ENCODE measurements around the gene ULK2.
"Not testable (repeated sequence)": the region's sequence is repeated elsewhere in the genome, so short reads cannot be mapped to it uniquely, and the experiment has no call there.

The ULK2 gene

GRCh38 chr17:19867329-19868078 is at the start of gene ULK2:
ULK2 (minus strand) TSS chr17:19867936; CDS start chr17:19867417, 519 bp downstream.
- DNase-seq: peak; percentile 52

- no peak for DNase-seq
Measured at GRCh38 chr17:19915245-19915978, 47.7 kb upstream of the ULK2 start.

- no peak for DNase-seq
Measured at GRCh38 chr17:19911033-19911432, 43.3 kb upstream of the ULK2 start.

- DNase-seq: no peak
Measured at GRCh38 chr17:19909139-19909538, 41.4 kb upstream of the ULK2 start.

GRCh38 chr17:19905502-19905901 is 37.8 kb upstream of the ULK2 start:
- no peak for DNase-seq

- DNase-seq: no peak
Measured at GRCh38 chr17:19904924-19905323, 37.2 kb upstream of the ULK2 start.

- DNase-seq: no peak
Measured at GRCh38 chr17:19904412-19904811, 36.7 kb upstream of the ULK2 start.

- no peak for DNase-seq
Measured at GRCh38 chr17:19900809-19901208, 33.1 kb upstream of the ULK2 start.

- no peak for DNase-seq
Measured at GRCh38 chr17:19897903-19898302, 30.2 kb upstream of the ULK2 start.

- no peak for DNase-seq
Measured at GRCh38 chr17:19897090-19897837, 29.5 kb upstream of the ULK2 start.

- no peak for DNase-seq
Measured at GRCh38 chr17:19896679-19897078, 28.9 kb upstream of the ULK2 start.

GRCh38 chr17:19890554-19890953 is 22.8 kb upstream of the ULK2 start:
- DNase-seq: not testable (repeated sequence)

GRCh38 chr17:19890001-19890400 is 22.3 kb upstream of the ULK2 start:
- not testable (repeated sequence) for DNase-seq

GRCh38 chr17:19886116-19886515 is 18.4 kb upstream of the ULK2 start:
- no peak for DNase-seq

- no peak for DNase-seq
Measured at GRCh38 chr17:19883537-19884215, 15.9 kb upstream of the ULK2 start.

GRCh38 chr17:19880393-19880792 is 12.7 kb upstream of the ULK2 start:
- DNase-seq: no peak

GRCh38 chr17:19877364-19877945 is 9.7 kb upstream of the ULK2 start:
- no peak for DNase-seq

- peak; percentile 9 for DNase-seq
Measured at GRCh38 chr17:19876529-19877161, 8.9 kb upstream of the ULK2 start.

- DNase-seq: no peak
Measured at GRCh38 chr17:19874256-19874655, 6.5 kb upstream of the ULK2 start.

- DNase-seq: no peak
Measured at GRCh38 chr17:19873346-19873745, 5.6 kb upstream of the ULK2 start.

- no peak for DNase-seq
Measured at GRCh38 chr17:19868079-19868395, 301 bp upstream of the ULK2 start.

- peak; percentile 48 for DNase-seq
Measured at GRCh38 chr17:19867079-19867328, 732 bp downstream of the ULK2 start.

- DNase-seq: no peak
Measured at GRCh38 chr17:19865021-19865420, 2.7 kb downstream of the ULK2 start.
